Fibroblast of lung (primary cell): Measurements from ENCODE around the gene FAM53B. TPM values are rescaled to one million over a fixed set of nuclear protein-coding genes. Genes with fewer than 3 reads are reported as not detected.

Source experiments
- DNase-seq, 2 donors: peaks; one replicate each; pipeline versions ENCODE4 v3.0.0 to v3.0.0-alpha.2; 2010; ENCODE audit warnings: low read depth in 2 of 2
- H2AFZ ChIP-seq: 2 replicates; pipeline ENCODE4 v1.5.1; 2012; ENCODE audit warnings: low read length, control low read depth, inconsistent platforms
- H3K27ac ChIP-seq: 2 replicates; pipeline ENCODE4 v1.5.1; 2011; ENCODE audit warnings: low read length, control low read depth; ENCODE audit not compliant: insufficient read depth
- H3K27me3 ChIP-seq: 2 replicates; pipeline ENCODE4 v1.5.1; 2011; ENCODE audit warnings: mild to moderate bottlenecking, low read length; ENCODE audit not compliant: control insufficient read depth, insufficient read depth
- H3K36me3 ChIP-seq: 2 replicates; pipeline ENCODE4 v1.5.1; 2011; ENCODE audit warnings: low read length; ENCODE audit not compliant: control insufficient read depth, insufficient read depth
- H3K4me1 ChIP-seq: 2 replicates; pipeline ENCODE4 v1.5.1; 2011; ENCODE audit warnings: low read length; ENCODE audit not compliant: control insufficient read depth, insufficient read depth; ENCODE audit errors: extremely low read depth
- H3K4me2 ChIP-seq: 2 replicates; pipeline ENCODE4 v1.5.1; 2011; ENCODE audit warnings: low read length, control low read depth; ENCODE audit not compliant: insufficient read depth; ENCODE audit errors: extremely low read depth
- H3K4me3 ChIP-seq, 4 experiments: fragments of 200-600 bp in 1 of 4; sonication (generic) in 1 of 4; replicated peaks in 1 of 4; 2 replicates each; pipeline ENCODE4 v1.5.1; 2011 to 2016; ENCODE audit warnings: low read length in 4 of 4, low read depth in 3 of 4, mild to moderate bottlenecking in 3 of 4, control low read depth in 2 of 4, inconsistent platforms in 1 of 4, mixed read lengths in 1 of 4; ENCODE audit not compliant: insufficient read depth in 1 of 4; ENCODE audit errors: control extremely low read depth in 1 of 4
- H3K79me2 ChIP-seq: 2 replicates; pipeline ENCODE4 v1.5.1; 2012; ENCODE audit warnings: mild to moderate bottlenecking, low read length, inconsistent platforms; ENCODE audit not compliant: control insufficient read depth, insufficient read depth
- H3K9ac ChIP-seq: 2 replicates; pipeline ENCODE4 v1.5.1; 2011; ENCODE audit warnings: mild to moderate bottlenecking, low read length, control low read depth; ENCODE audit not compliant: insufficient read depth
- H3K9me3 ChIP-seq: 2 replicates; pipeline ENCODE4 v1.5.1; 2012; ENCODE audit warnings: low read depth, low read length; ENCODE audit not compliant: control insufficient read depth, insufficient read depth
- H4K20me1 ChIP-seq: 2 replicates; pipeline ENCODE4 v1.5.1; 2011; ENCODE audit warnings: low read length; ENCODE audit not compliant: control insufficient read depth, insufficient read depth; ENCODE audit errors: extremely low read depth
- CTCF ChIP-seq, 2 donors: IDR thresholded peaks in 1 of 2; conservative IDR thresholded peaks in 1 of 2; 1 replicate in 1 of 2; 2 replicates in 1 of 2; pipeline ENCODE4 v1.5.1; 2011 to 2012; ENCODE audit warnings: low read length in 2 of 2, control low read depth in 1 of 2, inconsistent platforms in 1 of 2, low read depth in 1 of 2, mild to moderate bottlenecking in 1 of 2
- EZH2 ChIP-seq: IDR thresholded peaks from 2 replicates; pipeline ENCODE4 v1.5.1; 2012; ENCODE audit warnings: low read length, control low read depth, mild to moderate bottlenecking; ENCODE audit errors: missing control alignments
- polyA plus RNA-seq, 2 donors: library from polyadenylated mRNA; depleted of rRNA in 1 of 2; stranded (reverse) in 1 of 2; unstranded in 1 of 2; fragments of >200 nt; gene quantifications; 2 replicates each; pipeline ENCODE4 v1.2.1, GENCODE V29; 2011 to 2012; ENCODE audit warnings: missing spikeins in 1 of 2
- total RNA-seq: library from RNA; depleted of rRNA; stranded (reverse); fragments of >200 nt; gene quantifications from 2 replicates; pipeline ENCODE4 v1.2.1, GENCODE V29; 2014

FAM53B gene
- total and polyA plus RNA-seq, 2 donors (not counting 1 experiment from before 2014, with no cell fraction given), result 2.2 to 11.7 TPM

- Histone ChIP-seq H3K36me3 (no peaks in the 10 kb centered on the region), H4K20me1 (no peaks in the 10 kb centered on the region), H3K4me3 (no peak overlapping the region), H3K79me2 (no peaks in the 10 kb centered on the region), H3K9ac (no peak overlapping the region), H2AFZ (no peak overlapping the region), H3K27ac (no peak overlapping the region), H3K4me1 (no peaks in the 10 kb centered on the region), H3K9me3 (no peaks in the 10 kb centered on the region), H3K27me3 (no peaks in the 10 kb centered on the region), H3K4me2 (no peak overlapping the region)
- no peak for DNase-seq
- TF ChIP-seq EZH2 (no peak), CTCF (conservative IDR thresholded peaks at IDR 0.05 in 1 of 2, IDR thresholded peaks at IDR 0.05 in 1 of 2; ENCODE audit: low read depth in 1 of 2, low read length in 2 of 2) (no peak)
Observed at GRCh38 chr10:124605001-124605370, 139.2 kb downstream of the FAM53B start.

GRCh38 chr10:124604214-124605000 lies 139.8 kb downstream of the FAM53B start:
- H3K27ac ChIP-seq, result no peak overlapping the region
- no peak overlapping the region for H2AFZ ChIP-seq
- no peak overlapping the region for H3K4me2 ChIP-seq
- H4K20me1 ChIP-seq, result no peaks in the 10 kb centered on the region
- no peak for TF ChIP-seq CTCF (conservative IDR thresholded peaks at IDR 0.05 in 1 of 2, IDR thresholded peaks at IDR 0.05 in 1 of 2; ENCODE audit: low read depth in 1 of 2, low read length in 2 of 2)
- TF ChIP-seq EZH2, result no peak
- no peak overlapping the region for H3K9ac ChIP-seq
- H3K36me3 ChIP-seq, result no peaks in the 10 kb centered on the region
- DNase-seq, result no peak
- H3K27me3 ChIP-seq, result no peaks in the 10 kb centered on the region
- no peaks in the 10 kb centered on the region for H3K4me1 ChIP-seq
- no peaks in the 10 kb centered on the region for H3K79me2 ChIP-seq
- H3K9me3 ChIP-seq, result no peaks in the 10 kb centered on the region
- no peak overlapping the region for H3K4me3 ChIP-seq

- Histone ChIP-seq H3K9ac (no peak overlapping the region), H3K27me3 (no peaks in the 10 kb centered on the region), H3K27ac (no peak overlapping the region), H2AFZ (no peak overlapping the region), H3K9me3 (no peaks in the 10 kb centered on the region), H4K20me1 (no peaks in the 10 kb centered on the region), H3K79me2 (no peaks in the 10 kb centered on the region), H3K4me1 (no peaks in the 10 kb centered on the region), H3K4me2 (no peak overlapping the region), H3K36me3 (no peaks in the 10 kb centered on the region), H3K4me3 (no peak overlapping the region)
- no peak for DNase-seq
- TF ChIP-seq EZH2, result no peak
- TF ChIP-seq CTCF (conservative IDR thresholded peaks at IDR 0.05 in 1 of 2, IDR thresholded peaks at IDR 0.05 in 1 of 2; ENCODE audit: low read depth in 1 of 2, low read length in 2 of 2), result no peak
Observed at GRCh38 chr10:124603376-124604213, 140.6 kb downstream of the FAM53B start.
